CD4-positive, alpha-beta T cell treated with Interleukin-17A for 4 hours (primary cell): Measurements from ENCODE around the gene RNF113A.
"Not testable (repeated sequence)": the region's sequence is repeated elsewhere in the genome, so short reads cannot be mapped to it uniquely, and the experiment has no call there.

Source experiments
- DNase-seq: peaks from one replicate; pipeline ENCODE4 v3.0.0-alpha.2; 2020; ENCODE audit warnings: mixed read lengths

RNF113A gene

GRCh38 chrX:119871599-119872395, at the start of gene RNF113A, which contains the start of gene NDUFA1:
RNF113A (minus strand) TSS chrX:119871733; CDS start chrX:119871613, 120 bp downstream.
NDUFA1 (plus strand) TSS chrX:119871832; CDS start chrX:119871912, 80 bp downstream.
- DNase-seq, result peak; percentile 85

- no peak for DNase-seq
Measured at GRCh38 chrX:119919835-119920585, 48.5 kb upstream of the RNF113A start.

- no peak for DNase-seq
Measured at GRCh38 chrX:119917877-119918276, 46.3 kb upstream of the RNF113A start.

GRCh38 chrX:119916310-119916709, 44.8 kb upstream of the RNF113A start:
- DNase-seq, result no peak

GRCh38 chrX:119900976-119901375, 29.4 kb upstream of the RNF113A start:
- DNase-seq, result no peak

GRCh38 chrX:119899125-119899524, 27.6 kb upstream of the RNF113A start:
- DNase-seq, result no peak

GRCh38 chrX:119895843-119896326, 24.4 kb upstream of the RNF113A start, which contains the start of gene AKAP14:
AKAP14 (plus strand) TSS chrX:119895893; CDS start chrX:119903224, 7,331 bp downstream.
- DNase-seq, result no peak

GRCh38 chrX:119891961-119892692, 20.6 kb upstream of the RNF113A start:
- DNase-seq, result not testable (repeated sequence)

GRCh38 chrX:119890626-119891025, 19.1 kb upstream of the RNF113A start:
- not testable (repeated sequence) for DNase-seq

GRCh38 chrX:119887721-119888425, 16.3 kb upstream of the RNF113A start:
- DNase-seq, result peak; percentile 73

- DNase-seq, result no peak
Measured at GRCh38 chrX:119885554-119886428, 14.3 kb upstream of the RNF113A start.

- DNase-seq, result peak; percentile 37
Measured at GRCh38 chrX:119880552-119881437, 9.3 kb upstream of the RNF113A start.

GRCh38 chrX:119880076-119880475, 8.5 kb upstream of the RNF113A start:
- no peak for DNase-seq

- DNase-seq, result no peak
Measured at GRCh38 chrX:119878740-119879139, 7.2 kb upstream of the RNF113A start.

- DNase-seq, result no peak
Measured at GRCh38 chrX:119871245-119871598, 311 bp downstream of the RNF113A start.

GRCh38 chrX:119870626-119871131, 854 bp downstream of the RNF113A start:
- DNase-seq, result peak; percentile 51

- DNase-seq, result no peak
Measured at GRCh38 chrX:119853444-119853843, 18.1 kb downstream of the RNF113A start.

GRCh38 chrX:119852382-119853353, 18.9 kb downstream of the RNF113A start, which contains the start of gene UPF3B:
UPF3B (minus strand) TSS chrX:119852963; CDS start chrX:119852928, 35 bp downstream.
- peak; percentile 94 for DNase-seq

- DNase-seq, result no peak
Measured at GRCh38 chrX:119833905-119834304, 37.6 kb downstream of the RNF113A start.
